22Rv1 (cell line): ENCODE results near the gene KRT86.

Source experiments
- CTCF ChIP-seq: fragments of 450-650 bp; IDR thresholded peaks from 2 replicates; pipeline ENCODE4 v1.5.1; 2017; ENCODE audit warnings: mild to moderate bottlenecking
- ZFX ChIP-seq: fragments of 450-650 bp; IDR thresholded peaks from 2 replicates; pipeline ENCODE4 v1.6.1; 2017; ENCODE audit warnings: antibody characterized with exemption, borderline replicate concordance

- TF ChIP-seq CTCF (no peak), ZFX (no peak)
These were observed 18.4 kb upstream of the KRT86 start for GRCh38 chr12:52255926-52256583.
